A673 (cell line): Measurements from ENCODE around the gene ATP8A1. TPM values are rescaled to one million over a fixed set of nuclear protein-coding genes. Genes with fewer than 3 reads are reported as not detected.

ENCODE experiments used
- BruUV-seq: library from RNA; stranded (reverse); fragments of 400-500 nt; replicated peaks from 2 replicates; lab custom pipeline; 2021; lab: Mats Ljungman, UMichigan
- CTCF ChIA-PET: fragments of 300-600 bp; sonication (Branson Sonifier 250); formaldehyde crosslinking; loops from one replicate; lab custom pipeline; 2022; ENCODE audit warnings: antibody characterized with exemption; lab: Charles Lee
- POLR2A ChIA-PET: fragments of 300-600 bp; sonication (Branson Sonifier 250); formaldehyde crosslinking; loops from one replicate; lab custom pipeline; 2022; ENCODE audit warnings: antibody characterized with exemption; ENCODE audit not compliant: low non-redundant PET; lab: Charles Lee
- DNase-seq: peaks from one replicate; pipeline ENCODE4 v3.0.0-alpha.2; 2015; ENCODE audit warnings: low spot score
- H3K27ac ChIP-seq: fragments of 200-600 bp; sonication (generic); 2 replicates; pipeline ENCODE4 v1.5.1; 2016; ENCODE audit warnings: mixed run types, low read depth, mild to moderate bottlenecking, mixed read lengths, antibody characterized with exemption, low read length; ENCODE audit not compliant: poor library complexity, severe bottlenecking
- H3K27me3 ChIP-seq: fragments of 200-600 bp; sonication (generic); replicated peaks from 2 replicates; pipeline ENCODE4 v1.6.1; 2017; ENCODE audit warnings: mixed run types, low read depth, mild to moderate bottlenecking, mixed read lengths, antibody characterized with exemption, low read length; ENCODE audit not compliant: insufficient read depth, poor library complexity
- H3K36me3 ChIP-seq: fragments of 200-600 bp; sonication (generic); 2 replicates; pipeline ENCODE4 v1.6.1; 2016; ENCODE audit warnings: mixed run types, mild to moderate bottlenecking, mixed read lengths, antibody characterized with exemption, low read length; ENCODE audit not compliant: insufficient read depth, poor library complexity, severe bottlenecking
- H3K4me1 ChIP-seq: fragments of 200-600 bp; sonication (generic); 2 replicates; pipeline ENCODE4 v1.6.1; 2017; ENCODE audit warnings: mixed run types, mild to moderate bottlenecking, mixed read lengths, antibody characterized with exemption, low read length; ENCODE audit not compliant: insufficient read depth, poor library complexity, severe bottlenecking
- H3K4me3 ChIP-seq: fragments of 200-600 bp; sonication (generic); 2 replicates; pipeline ENCODE4 v1.5.1; 2016; ENCODE audit warnings: low read depth, mixed run types, mild to moderate bottlenecking, mixed read lengths, low read length; ENCODE audit not compliant: poor library complexity, severe bottlenecking
- H3K9me3 ChIP-seq: fragments of 200-600 bp; sonication (generic); 2 replicates; pipeline ENCODE4 v1.6.1; 2016; ENCODE audit warnings: mixed run types, low read depth, mild to moderate bottlenecking, mixed read lengths, antibody characterized with exemption, low read length; ENCODE audit not compliant: poor library complexity, severe bottlenecking
- EZH2 ChIP-seq: fragments of 200-600 bp; sonication (generic); IDR thresholded peaks from 2 replicates; pipeline ENCODE4 v1.6.1; 2017; ENCODE audit warnings: borderline replicate concordance, low read depth, mild to moderate bottlenecking, mixed read lengths, antibody characterized with exemption, low read length; ENCODE audit not compliant: poor library complexity, severe bottlenecking
- intact Hi-C: fragments of 100-400 bp; cut with micrococcal nuclease; formaldehyde crosslinking; loops from one replicate; pipeline ENCODE4 v1.10.0; 2022; ENCODE audit not compliant: unreplicated experiment
- total RNA-seq: library from RNA; stranded (reverse); gene quantifications from 2 replicates; pipeline ENCODE4 v1.2.3, GENCODE V29; 2021
- TF ChIP-seq, protein P1 (sequence below): fragments of 300-800, 200-600 bp; sonication (generic); conservative IDR thresholded peaks from 2 replicates; pipeline ENCODE4 v1.5.1; 2017; ENCODE audit warnings: low read depth, mild to moderate bottlenecking, antibody characterized with exemption, low read length, moderate library complexity, mixed read lengths

The ATP8A1 gene
- total RNA-seq, 1 experiment from 2014 or later: 0.28 TPM

DNA sequence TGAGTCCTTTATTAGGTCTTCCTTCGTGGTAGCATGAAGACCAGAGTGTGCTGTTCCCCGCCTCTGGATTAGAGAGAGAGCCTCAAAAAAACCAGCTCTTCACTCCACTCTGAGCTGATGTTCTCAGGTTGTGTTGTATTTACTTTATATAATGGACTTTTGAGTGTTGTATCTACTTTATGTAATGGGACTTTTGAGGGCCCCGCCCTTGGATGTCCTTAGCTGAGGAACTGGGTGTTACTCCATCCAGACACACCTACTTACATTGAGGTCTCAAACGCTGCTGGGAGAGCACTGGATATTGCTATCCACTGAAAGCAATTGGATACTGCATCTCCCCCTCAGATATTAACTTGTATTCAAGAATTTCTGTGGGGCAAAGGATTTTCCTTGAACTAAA lies 28.2 kb downstream of the ATP8A1 start:
- H3K27me3 ChIP-seq: peaks cover 10% of the 10 kb centered on the region
- no peaks in the 10 kb centered on the region for H3K4me1 ChIP-seq
- no peak for TF ChIP-seq EZH2
- TF ChIP-seq, protein P1, sequence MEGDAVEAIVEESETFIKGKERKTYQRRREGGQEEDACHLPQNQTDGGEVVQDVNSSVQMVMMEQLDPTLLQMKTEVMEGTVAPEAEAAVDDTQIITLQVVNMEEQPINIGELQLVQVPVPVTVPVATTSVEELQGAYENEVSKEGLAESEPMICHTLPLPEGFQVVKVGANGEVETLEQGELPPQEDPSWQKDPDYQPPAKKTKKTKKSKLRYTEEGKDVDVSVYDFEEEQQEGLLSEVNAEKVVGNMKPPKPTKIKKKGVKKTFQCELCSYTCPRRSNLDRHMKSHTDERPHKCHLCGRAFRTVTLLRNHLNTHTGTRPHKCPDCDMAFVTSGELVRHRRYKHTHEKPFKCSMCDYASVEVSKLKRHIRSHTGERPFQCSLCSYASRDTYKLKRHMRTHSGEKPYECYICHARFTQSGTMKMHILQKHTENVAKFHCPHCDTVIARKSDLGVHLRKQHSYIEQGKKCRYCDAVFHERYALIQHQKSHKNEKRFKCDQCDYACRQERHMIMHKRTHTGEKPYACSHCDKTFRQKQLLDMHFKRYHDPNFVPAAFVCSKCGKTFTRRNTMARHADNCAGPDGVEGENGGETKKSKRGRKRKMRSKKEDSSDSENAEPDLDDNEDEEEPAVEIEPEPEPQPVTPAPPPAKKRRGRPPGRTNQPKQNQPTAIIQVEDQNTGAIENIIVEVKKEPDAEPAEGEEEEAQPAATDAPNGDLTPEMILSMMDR: no peak
- no peak overlapping the region for H3K4me3 ChIP-seq
- POLR2A ChIA-PET: no interaction called here
- no peak overlapping the region for H3K27ac ChIP-seq
- no peaks in the 10 kb centered on the region for H3K9me3 ChIP-seq
- CTCF ChIA-PET: no interaction called here
- BruUV-seq: no TSS peak
- H3K36me3 ChIP-seq: no peaks in the 10 kb centered on the region
- no peak for DNase-seq
- intact Hi-C loops: no loop called here

GRCh38 chr4:42627885-42628646 lies 28.8 kb downstream of the ATP8A1 start:
- H3K36me3 ChIP-seq: no peaks in the 10 kb centered on the region
- BruUV-seq: no TSS peak
- H3K27me3 ChIP-seq: peaks cover 10% of the 10 kb centered on the region
- DNase-seq: no peak
- no peak overlapping the region for H3K4me3 ChIP-seq
- ChIA-PET CTCF (no interaction called here), POLR2A (no interaction called here)
- no peak overlapping the region for H3K27ac ChIP-seq
- TF ChIP-seq, protein P1: no peak
- no peak for TF ChIP-seq EZH2
- no peaks in the 10 kb centered on the region for H3K4me1 ChIP-seq
- H3K9me3 ChIP-seq: no peaks in the 10 kb centered on the region
- intact Hi-C loops: no loop called here

DNA sequence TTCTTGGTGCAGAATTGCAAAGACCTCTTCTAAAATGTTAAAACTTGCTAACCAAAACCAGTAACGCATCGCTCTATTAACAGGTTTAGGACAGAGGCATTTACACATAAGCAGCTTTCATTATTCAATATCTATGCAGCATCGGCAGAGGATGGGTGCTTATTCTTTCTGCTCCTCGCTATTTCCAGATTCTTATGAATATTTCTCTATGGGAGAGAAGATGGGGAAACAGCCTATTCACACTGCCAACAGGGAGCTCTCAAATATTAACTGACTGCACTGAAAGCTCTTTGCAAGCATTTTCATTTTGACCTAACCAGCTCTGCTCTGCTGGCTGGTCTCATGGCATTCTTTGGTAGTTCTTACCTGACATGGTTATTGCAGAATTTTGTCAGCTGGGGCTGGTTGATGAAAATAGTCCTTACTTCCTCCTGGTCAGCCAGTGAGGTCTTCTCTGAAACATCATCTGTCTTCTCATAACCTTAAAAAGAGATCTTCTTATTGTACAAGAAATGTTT lies 30.2 kb downstream of the ATP8A1 start:
- Histone ChIP-seq H3K27ac (no peak overlapping the region), H3K9me3 (no peaks in the 10 kb centered on the region), H3K27me3 (peaks cover 10% of the 10 kb centered on the region), H3K4me3 (no peak overlapping the region), H3K4me1 (no peaks in the 10 kb centered on the region), H3K36me3 (no peaks in the 10 kb centered on the region)
- DNase-seq: no peak
- CTCF ChIA-PET: no interaction called here
- BruUV-seq: no TSS peak
- POLR2A ChIA-PET: no interaction called here
- no peak for TF ChIP-seq EZH2
- TF ChIP-seq, protein P1: no peak
- intact Hi-C loops: no loop called here
